Renal pelvis (tissue), 4 donors: ENCODE data around the gene TRAF3. TPM values are rescaled to one million over a fixed set of nuclear protein-coding genes. Genes with fewer than 3 reads are reported as not detected.
"Not testable (repeated sequence)": the region's sequence is repeated elsewhere in the genome, so short reads cannot be mapped to it uniquely, and the experiment has no call there.

Source experiments
- DNase-seq: peaks from one replicate; pipeline ENCODE4 v3.0.0-alpha.2; 2013
- polyA plus RNA-seq, 3 donors: library from polyadenylated mRNA; unstranded; fragments of 120-200 nt; gene quantifications; one replicate each; pipeline ENCODE4 v1.2.1, GENCODE V29; 2013; ENCODE audit not compliant: insufficient read length in 3 of 3

TRAF3 gene
- polyA plus RNA-seq, 3 donors: 15.9 to 18.0 (median 16.6) TPM

DNA sequence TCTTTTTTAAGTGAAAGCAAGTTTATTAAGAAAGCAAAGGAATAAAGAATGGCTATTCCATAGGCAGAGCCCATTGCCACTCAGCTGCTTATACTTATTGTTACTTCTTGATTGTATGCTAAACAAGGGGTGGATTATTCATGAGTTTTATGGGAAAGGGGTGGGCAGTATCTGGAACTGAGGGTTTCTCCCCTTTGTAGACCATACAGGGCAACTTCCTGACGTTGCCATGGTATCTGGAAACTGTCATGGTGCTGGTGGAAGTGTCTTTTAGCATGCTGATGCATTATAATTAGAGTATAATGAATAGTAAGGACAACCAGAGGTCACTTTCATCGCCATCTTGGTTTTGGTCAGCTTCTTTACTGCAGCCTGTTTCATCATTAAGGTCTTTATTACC, 78.9 kb downstream of the TRAF3 start:
- no peak for DNase-seq

DNA sequence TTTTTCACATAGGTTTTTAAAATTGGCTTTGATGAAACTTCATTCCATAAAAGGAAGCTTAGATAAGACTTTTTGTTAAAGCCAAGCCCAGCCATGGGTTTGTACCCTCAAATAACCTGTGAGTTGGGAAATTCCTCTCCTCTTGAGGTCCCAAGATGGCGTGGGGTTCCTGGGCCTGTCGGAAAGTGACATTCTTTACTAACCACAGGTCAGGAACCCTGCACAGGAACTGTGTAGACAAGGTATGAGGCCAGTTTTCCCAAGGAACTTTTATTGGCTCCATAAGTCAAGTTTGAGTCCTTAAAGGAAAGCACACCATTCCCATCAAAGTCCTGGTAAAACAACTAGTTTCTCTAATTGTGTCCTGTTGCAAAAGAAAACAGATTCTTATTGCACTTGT, 80.2 kb downstream of the TRAF3 start:
- no peak for DNase-seq

DNA sequence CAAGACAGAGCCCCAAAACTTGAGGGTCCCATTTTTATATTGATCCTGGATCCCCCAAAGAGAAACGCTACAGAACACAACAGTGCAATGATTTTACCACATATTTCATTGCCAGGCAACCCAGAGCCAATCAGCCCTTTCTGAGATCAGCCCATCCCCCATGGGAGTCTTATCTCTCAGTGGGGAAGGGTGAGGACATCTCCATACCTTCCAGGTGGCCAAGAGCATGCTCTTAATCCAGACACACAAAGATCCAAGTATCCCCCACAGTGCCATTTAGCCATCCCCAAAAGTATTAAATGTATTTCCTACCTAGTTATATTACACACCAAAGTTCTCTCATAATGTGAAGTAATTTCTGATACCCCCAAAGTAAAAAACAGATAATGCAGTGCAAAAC, 82.7 kb downstream of the TRAF3 start:
- no peak for DNase-seq

DNA sequence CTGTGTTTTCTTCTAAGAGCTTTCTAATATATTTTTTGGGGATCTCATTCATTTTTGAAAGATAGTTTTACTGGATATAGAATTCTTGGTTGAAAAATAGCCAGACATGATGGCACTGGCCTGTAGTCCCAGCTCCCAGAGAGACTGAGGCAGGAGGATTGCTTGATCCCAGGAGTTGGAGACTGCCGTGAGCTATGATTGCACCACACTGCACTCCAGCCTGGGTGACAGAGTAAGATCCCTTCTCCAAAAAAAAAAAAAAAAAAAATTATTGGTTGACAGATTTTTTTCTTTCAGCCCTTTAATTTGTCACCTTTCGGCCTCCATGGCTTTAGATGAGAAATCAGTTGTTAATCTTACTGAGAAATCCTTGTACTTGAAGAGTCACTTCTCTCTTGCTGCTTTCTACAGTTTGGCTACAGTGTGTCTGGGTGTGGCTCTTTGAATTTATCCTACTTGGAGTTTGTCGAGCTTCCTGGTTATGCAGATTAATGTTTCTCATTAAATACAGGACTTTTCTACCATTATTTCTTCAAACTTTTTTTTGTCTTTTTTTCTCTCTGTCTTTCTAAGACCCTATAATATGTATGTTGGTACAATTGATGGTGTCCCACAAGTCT, 85.0 kb downstream of the TRAF3 start:
- DNase-seq: no peak

DNA sequence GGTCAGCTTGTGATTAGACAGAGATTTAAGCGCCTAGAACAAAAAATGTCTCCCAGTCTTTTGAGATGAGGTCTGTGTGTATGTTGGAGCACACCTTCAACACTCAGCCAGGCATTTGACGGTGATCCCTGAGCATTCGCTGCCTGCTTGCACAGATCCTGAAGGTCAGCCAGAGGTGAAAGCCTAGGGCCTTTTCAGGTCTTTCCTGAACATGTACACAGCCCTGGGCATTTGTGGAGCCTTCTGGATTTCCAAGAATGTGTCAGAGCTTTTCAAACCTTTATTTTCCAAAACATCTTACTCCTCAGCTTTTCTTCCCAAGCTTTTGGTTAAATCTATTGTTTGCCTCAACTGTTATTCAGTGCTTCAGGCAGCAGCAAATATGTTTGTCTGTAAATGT, 86.1 kb downstream of the TRAF3 start:
- DNase-seq: no peak

DNA sequence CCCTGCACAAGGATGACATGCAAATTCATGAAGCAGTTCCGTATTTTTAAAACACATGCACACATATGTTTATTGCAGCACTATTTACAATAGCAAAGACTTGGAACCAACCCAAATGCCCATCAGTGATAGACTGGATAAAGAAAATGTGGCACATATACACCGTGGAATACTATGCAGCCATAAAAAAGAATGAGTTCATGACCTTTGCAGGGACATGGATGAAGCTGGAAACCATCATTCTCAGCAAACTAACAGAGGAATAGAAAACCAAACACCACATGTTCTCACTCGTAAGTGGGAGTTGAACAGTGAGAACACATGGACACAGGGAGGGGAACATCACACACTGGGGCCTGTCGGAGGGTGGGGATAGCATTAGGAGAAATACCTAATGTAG, 88.7 kb downstream of the TRAF3 start:
- not testable (repeated sequence) for DNase-seq

DNA sequence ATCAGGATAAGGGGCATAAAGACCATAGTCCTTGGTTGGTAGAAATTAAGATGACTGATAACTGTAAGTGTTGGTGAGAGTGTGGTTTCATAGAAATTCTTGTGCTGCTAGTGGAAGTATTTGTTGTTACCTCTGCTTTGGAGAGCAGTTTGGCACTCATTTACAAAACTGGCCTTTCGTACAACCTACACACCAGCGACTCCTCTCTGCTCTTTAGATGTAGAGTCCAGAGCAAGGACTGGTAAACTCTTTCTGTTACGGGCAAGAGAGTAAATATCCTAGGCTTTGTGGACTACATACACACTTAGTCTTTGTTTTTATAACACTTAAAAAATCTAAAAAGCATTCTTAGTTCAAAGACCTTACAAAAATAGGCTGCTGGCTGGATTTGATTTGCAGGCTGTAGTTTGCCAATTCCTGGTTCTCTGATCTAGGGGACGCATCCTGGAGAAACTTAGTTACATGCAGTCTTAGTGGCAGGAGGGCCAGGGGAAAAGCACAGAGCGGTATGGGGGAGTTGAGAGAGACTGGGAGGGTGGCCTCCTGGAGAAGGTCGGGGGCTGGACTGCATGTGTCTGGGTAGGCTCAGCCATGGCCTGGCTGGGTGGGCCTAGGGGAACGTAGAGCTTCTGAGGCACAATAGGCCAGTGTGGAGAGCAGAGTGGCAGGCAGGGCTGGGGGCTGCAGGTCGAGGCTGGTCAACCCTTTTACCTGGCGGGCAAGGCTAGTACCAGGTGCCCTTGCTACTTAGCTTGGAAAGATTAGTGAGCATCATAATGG, 89.9 kb downstream of the TRAF3 start:
- no peak for DNase-seq

DNA sequence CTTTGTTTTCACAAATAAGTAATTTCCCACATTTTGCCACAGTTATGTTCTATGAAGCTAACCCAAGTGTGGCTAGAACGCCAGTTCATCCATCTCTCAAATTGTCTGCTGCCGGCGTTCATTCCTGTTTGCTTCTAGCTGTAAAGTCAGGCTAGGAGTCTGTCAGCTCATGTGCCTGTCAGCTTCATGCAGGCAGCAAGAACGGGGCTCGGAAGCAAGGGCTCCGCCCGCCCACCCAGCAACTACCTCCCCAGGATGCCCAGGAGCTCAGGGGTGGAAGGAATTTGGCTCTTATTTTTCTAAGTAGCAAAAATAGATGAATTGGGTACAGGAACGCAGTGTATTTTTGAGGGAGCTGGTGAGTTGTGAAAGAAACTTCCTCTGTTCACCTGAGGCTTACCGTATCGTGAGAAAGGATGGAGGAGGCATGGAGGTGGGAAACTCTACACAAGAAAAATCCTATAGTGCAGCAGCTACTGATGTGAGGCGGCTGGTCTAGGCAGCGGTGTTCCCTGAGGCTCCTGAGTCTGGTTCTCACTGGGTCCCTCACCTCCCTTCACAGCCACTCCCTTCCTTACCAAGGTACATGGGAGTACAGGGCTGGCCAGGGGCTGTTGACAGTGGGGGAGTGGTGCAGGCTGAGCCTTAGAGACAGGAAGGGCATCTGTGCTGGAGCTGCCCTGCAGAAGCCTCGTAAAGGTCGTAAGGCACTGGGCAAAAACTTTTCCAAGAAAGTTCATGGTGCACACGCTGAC, 90.8 kb downstream of the TRAF3 start:
- DNase-seq: no peak

DNA sequence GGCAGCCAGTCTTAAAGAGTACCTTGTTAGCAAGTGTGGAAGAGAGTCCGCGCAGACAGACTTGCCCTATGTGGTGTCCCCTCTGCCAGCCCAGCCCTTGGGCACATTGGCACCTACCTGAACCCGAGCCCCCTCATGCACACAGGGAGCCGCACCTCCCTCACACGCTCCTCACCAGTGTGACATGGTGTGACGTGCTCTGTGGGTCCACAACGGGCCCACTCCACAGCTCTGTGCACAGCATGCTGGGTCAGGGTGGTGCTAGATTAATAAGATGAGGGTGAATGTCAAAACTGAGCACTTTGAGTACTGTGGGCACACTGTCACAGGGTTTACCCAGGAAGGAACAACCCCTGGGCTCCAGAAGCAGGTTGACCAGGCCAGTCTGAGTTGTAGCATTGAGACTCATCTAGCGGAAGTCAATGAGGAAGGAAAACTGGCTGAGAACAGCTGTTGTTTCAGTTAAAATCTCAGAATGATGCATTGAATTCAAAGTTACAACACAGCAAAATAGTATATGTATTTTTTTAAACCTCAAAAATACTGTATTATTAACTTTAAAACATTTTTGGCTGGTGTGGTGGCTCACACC, 91.8 kb downstream of the TRAF3 start:
- DNase-seq: no peak

DNA sequence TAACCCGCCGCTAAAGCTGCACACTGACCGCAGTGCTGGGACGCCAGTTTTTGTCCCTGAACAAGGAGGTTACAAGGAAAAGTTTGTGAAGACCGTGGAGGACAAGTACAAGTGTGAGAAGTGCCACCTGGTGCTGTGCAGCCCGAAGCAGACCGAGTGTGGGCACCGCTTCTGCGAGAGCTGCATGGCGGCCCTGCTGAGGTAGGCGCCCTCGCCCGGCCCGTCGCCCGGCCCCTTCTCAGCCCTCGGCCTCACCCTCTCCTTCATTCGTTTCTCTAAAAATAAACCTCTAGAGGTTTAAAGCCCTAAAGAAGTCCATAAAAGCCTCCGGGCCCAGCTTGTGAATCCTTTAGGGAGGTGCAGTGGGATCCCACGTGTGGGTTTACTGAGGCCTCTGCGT, 93.0 kb downstream of the TRAF3 start:
- DNase-seq: no peak

DNA sequence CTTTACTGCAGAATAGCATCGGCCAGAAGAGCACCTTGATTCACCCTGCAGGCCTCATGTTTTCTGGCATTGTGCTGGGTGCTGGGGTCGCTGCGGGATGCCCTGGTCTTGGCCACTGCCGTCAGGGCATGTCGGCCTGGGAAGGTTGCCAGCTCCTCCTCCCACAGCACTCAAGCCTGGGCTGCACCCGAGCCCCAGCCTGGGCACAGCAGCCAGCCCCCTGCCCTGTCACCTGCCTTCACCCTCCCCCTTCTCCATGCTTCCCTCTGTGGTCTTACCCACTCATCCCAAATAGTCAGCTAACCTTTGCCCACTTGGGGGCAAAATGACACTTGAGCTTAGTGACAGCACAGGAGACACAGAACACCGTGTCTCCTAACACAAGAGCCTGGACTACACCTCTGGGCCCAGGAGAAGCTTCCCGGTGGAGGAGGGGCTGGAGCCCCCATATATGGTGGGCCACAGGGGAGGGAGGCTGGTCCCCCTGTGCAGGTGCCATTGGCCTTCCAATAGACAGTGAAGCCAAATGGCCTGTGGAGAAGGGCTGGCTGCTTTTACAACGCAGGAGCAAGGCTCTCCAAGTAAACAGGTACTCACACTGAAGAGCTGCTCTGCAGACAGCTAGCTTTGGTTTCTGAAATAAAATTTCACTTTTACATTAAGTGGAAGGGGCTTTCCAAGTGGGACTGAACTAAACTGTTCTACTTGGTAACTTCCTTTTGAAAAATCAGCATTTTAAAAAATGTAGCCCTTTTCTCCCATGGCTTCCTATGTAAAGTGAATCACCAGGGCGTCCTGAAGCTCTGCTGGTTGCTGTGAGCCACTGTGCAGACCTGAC, 94.0 kb downstream of the TRAF3 start:
- DNase-seq: no peak

DNA sequence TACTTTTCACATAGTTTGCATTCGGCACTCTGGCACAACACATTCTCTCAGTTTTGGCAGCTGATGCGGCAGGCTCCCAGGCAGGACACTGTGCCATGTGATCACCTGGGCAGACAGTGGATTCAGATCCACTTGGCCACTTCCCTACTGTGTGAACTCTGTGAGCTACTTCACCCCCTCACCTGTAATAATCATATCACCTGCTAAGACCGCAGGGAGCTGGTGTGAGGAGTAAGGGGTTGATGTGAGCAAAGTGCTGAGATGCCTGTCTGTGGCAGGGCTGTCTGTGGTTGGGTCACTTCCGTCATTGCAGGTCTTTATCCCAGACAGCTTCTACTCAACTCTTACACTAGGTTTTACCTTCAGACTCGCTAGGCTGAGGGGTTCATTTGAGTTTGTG, 94.8 kb downstream of the TRAF3 start:
- DNase-seq: no peak

DNA sequence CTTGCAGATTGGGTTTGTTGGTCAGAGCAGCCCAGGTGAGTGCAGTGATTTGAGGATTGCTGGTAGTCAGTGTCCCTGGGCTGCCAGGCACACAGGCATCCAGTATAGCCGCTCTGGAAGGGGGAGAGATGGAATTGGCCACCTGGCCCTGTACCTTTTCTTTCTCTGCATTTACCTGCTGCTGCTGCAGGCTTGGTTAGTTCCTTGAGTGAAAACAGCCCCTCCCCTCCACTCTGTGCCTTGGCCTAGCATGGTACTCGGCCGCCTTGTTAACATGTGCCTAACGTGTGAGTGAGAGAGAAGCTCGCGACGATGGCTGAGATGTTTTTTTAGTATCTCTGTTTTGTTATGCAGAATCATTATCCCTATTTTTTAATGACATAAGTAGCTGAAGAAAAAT, 95.9 kb downstream of the TRAF3 start:
- no peak for DNase-seq

DNA sequence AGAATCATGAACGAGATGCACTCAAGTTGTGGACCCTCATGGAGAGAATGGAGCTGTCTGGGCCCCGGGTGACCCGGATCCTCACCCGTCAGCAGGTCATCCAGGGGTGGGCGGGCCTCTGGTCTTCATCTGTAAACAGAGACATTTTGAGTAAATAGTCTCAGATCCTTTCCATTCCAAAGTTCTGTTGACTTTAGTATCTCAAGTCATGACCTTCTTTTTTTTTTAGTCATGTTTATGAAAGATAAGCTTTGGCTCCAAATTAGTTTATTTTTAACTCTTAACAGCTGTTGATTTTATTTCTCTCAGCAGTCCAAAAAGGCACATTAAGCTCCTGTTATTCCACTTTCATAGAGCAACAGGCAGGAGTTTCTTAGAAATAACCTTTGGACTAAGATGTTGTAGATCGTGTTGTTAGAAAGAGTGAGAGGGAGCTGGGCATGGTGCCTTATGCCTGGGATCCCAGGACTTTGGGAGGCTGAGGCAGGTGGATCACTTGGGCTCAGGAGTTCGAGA, 96.4 kb downstream of the TRAF3 start:
- no peak for DNase-seq

DNA sequence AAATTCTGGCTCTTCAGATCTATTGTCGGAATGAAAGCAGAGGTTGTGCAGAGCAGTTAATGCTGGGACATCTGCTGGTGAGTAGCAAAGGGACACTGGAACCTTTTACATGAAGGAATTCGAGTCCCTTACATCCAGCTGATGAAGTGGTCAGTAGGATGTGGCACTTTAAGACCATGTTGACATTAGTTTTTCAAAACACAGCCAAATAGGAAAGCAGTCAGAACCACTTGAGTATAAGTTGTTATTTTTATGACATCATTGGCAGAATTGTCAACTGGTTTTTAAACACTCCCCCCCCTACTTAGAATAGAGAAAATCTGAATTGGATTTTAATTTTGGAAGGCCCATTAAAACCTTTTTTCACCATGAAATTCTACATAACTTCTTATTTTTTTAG, 98.4 kb downstream of the TRAF3 start:
- DNase-seq: no peak

DNA sequence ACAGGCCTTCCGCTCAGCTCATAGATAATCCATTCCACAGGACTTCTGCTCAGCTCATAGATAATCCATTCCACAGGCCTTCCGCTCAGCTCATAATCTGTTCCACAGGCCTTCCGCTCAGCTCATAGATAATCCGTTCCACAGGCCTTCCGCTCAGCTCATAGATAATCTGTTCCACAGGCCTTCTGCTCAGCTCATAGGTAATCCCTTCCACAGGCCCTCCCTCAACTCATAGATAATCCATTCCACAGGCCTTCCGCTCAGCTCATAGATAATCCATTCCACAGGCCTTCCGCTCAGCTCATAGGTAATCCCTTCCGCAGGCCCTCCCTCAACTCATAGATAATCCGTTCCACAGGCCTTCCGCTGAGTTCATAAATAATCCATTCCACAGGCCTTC, 100.3 kb downstream of the TRAF3 start:
- DNase-seq: not testable (repeated sequence)

DNA sequence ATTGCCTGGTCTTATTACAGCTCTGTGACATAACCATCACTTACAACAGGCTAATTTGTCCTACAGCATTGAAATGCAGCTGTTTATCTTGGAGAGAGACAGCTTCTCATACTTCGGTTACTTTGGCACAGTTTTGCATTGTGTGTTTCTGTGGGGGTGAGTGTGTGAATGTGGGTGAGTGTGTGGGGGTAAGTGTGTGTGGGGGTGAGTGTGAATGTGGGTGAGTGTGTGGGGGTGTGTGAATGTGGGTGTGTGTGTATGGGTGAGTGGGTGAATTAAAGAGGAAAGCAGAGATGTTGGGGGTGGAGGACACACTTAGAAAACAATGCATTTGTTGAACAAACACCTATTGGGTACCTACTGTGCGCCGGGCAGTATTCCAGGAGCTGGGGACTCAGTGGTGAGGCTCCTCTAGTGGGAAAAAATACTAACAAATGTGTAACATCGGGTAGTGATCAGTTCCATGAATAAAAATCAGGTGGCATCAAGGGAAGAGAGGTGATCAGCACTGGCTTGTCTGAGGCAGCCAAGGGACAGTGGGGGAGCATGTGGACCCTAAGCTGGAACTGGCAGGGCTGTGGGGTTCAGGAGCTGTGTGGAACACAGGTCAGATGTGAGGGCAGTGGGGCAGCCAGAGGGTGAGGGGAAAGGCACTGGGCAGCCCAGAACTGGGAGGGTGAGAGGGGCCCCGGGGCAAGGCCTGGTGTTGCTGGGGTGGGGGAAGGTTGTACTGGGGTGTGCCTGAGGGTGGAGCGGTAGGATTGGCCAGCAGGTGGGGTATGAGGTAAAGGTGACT, 101.1 kb downstream of the TRAF3 start:
- DNase-seq: no peak

DNA sequence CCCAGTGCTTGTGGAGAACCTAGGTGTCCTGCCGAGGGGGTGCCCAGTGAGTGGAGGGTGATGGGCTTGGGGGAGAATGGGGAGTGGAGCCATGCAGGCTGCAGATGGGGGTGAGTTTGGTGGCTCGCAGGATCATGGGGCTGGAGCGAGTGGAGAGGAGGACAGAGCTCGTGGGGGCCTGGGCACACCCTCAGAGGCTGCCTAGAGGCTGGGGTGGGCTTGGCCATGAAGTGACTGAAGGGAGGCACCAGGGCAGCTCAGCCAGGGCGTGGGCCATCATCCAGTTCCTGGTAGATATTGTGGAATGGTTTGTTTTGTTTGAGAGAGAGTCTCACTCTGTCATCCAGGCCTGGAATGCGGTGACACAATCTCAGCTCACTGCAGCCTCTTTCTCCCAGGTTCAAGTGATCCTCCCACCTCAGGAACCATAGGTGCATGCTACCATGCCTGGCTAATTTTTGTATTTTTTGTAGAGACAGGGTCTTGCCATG, 101.8 kb downstream of the TRAF3 start:
- no peak for DNase-seq

DNA sequence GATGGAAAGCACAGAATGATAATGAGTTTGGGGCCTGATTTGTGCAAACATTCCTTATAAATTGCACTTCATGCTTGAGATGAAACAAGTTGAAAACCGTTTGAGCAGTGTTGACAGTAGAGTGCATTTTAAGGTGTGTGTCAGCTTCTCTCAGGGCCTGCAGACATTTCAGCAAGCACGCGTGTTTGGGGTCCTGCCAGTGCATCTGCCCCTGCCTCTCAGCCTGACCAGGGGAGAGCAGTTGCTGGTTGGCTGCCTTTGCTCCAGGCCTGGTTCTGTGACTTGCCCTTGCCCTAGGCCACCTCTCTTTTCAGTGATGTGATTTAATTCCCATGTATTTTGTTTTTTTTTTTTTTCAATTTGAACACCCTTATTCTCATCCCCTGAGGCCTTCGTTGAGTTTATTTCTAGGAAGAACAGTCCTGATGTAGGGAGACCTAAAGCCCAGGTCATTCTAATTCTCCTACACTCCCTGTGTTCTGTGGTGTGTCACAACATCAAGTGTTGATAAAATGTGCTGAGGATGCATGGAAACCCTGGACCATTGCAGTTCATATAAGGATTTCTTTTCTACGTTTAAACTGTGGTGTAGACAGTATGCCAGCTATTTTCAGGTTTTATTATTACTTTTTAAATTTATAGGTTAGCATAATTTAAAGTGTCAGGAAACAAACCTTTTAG, 105.1 kb downstream of the TRAF3 start:
- DNase-seq: no peak

DNA sequence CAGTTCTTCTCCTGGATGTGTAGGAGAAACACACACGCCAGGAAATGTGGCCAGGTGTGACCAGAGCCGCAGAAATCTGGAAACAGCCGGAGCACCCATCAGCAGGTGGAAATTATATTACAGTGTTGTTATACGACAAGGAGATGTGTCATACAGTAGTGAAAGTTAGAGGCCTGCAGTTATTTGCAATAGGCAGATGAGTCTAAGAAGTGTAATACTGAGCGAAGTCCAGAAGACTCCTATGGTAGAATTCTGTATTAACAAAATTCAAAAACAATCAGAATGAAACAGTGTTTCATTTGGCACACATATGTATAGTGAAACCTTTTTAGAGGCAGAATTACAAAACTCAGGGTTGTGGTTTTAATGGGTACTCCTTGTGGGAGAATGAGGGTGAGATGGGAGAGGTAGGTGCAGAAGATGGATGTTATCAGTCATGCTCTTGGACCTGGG, 105.9 kb downstream of the TRAF3 start:
- no peak for DNase-seq
